ENCODE data around the gene CCDC122. TPM values are rescaled to one million over a fixed set of nuclear protein-coding genes. Genes with fewer than 3 reads are reported as not detected.

The CCDC122 gene
- total RNA-seq, 1 experiment from 2014 or later, result 10.5 TPM

DNA sequence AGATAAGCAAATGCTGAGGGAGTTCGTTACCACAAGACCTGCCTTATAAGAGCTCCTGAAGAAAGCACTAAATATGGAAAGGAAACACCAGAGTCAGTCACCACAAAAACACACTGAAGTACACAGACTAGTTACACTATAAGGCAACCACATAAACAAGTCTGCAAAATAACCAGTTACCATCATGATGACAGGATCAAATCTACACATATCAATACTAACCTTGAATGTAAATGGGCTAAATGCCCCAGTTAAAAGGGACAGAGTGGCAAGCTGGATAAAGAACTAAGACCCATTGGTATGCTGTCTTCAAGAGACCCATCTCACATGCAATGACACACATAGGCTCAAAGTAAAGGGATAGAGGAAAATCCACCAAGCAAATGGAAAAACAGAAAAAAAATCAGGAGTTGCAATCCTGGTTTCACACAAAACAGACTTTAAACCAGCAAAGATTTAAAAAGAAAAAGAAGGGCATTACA, 26.6 kb downstream of the CCDC122 start:
- no peak overlapping the region for H3K4me3 Mint-ChIP-seq
- H3K9me3 Mint-ChIP-seq, result peaks cover 63% of the 10 kb centered on the region
- ATAC-seq, result no peak
- CTCF ChIA-PET, result no interaction called here
- no peaks in the 10 kb centered on the region; the same call in none of the 2 replicates for H3K27me3 Mint-ChIP-seq (ENCODE audit: low read depth)
- POLR2A ChIA-PET, result no interaction called here
- H3K27ac Mint-ChIP-seq, result no peak overlapping the region
- TF ChIP-seq MXD4 (CRISPR knock-in tag; IDR thresholded peaks at IDR 0.05; ENCODE audit: borderline replicate concordance), result no peak
- TF ChIP-seq GTF2I (CRISPR knock-in tag; conservative IDR thresholded peaks at IDR 0.05), result no peak
- no peak for TF ChIP-seq KAT7 (CRISPR knock-in tag; IDR thresholded peaks at IDR 0.05; ENCODE audit: borderline replicate concordance)
- no peak for TF ChIP-seq GABPB1 (CRISPR knock-in tag; IDR thresholded peaks at IDR 0.05)
- no peak for TF ChIP-seq GRHL2 (CRISPR knock-in tag; IDR thresholded peaks at IDR 0.05; ENCODE audit: insufficient replicate concordance, severe bottlenecking)
- TF ChIP-seq, protein P1, sequence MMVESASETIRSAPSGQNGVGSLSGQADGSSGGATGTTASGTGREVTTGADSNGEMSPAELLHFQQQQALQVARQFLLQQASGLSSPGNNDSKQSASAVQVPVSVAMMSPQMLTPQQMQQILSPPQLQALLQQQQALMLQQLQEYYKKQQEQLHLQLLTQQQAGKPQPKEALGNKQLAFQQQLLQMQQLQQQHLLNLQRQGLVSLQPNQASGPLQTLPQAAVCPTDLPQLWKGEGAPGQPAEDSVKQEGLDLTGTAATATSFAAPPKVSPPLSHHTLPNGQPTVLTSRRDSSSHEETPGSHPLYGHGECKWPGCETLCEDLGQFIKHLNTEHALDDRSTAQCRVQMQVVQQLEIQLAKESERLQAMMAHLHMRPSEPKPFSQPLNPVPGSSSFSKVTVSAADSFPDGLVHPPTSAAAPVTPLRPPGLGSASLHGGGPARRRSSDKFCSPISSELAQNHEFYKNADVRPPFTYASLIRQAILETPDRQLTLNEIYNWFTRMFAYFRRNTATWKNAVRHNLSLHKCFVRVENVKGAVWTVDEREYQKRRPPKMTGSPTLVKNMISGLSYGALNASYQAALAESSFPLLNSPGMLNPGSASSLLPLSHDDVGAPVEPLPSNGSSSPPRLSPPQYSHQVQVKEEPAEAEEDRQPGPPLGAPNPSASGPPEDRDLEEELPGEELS (CRISPR knock-in tag; IDR thresholded peaks at IDR 0.05), result no peak
- no peak for TF ChIP-seq ZNF219 (CRISPR knock-in tag; IDR thresholded peaks at IDR 0.05; ENCODE audit: borderline replicate concordance)
- TF ChIP-seq, protein P2, sequence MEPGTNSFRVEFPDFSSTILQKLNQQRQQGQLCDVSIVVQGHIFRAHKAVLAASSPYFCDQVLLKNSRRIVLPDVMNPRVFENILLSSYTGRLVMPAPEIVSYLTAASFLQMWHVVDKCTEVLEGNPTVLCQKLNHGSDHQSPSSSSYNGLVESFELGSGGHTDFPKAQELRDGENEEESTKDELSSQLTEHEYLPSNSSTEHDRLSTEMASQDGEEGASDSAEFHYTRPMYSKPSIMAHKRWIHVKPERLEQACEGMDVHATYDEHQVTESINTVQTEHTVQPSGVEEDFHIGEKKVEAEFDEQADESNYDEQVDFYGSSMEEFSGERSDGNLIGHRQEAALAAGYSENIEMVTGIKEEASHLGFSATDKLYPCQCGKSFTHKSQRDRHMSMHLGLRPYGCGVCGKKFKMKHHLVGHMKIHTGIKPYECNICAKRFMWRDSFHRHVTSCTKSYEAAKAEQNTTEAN (CRISPR knock-in tag; IDR thresholded peaks at IDR 0.05), result no peak
- H3K36me3 Mint-ChIP-seq, result peaks cover 67% of the 10 kb centered on the region
- no peaks in the 10 kb centered on the region for H3K4me1 Mint-ChIP-seq
- no peak for DNase-seq (ENCODE audit: low spot score)

DNA sequence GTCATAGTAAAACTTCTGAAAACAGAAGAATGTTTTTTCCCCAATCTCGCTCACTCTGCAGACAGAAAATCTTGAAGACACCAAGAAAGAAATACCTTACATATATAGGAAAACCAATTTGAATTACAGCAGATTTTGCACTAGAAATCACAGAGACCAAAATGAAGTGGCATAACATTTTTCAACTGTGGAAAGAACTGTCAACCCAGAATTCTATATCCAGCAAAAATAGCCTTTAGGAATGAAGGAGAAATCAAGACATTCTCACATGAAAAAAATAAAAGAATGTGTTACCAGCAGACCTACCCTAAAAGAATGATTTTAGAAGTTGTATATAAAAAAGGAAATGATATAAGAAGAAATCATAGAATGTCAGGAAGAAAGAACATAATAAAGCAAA, 28.7 kb downstream of the CCDC122 start:
- ATAC-seq (no peak), DNase-seq (ENCODE audit: low spot score) (no peak)
- Mint-ChIP-seq H3K4me3 (no peak overlapping the region), H3K27me3 (ENCODE audit: low read depth) (no peaks in the 10 kb centered on the region; the same call in none of the 2 replicates), H3K27ac (no peak overlapping the region), H3K9me3 (peaks cover 61% of the 10 kb centered on the region), H3K36me3 (peaks cover 64% of the 10 kb centered on the region), H3K4me1 (no peaks in the 10 kb centered on the region)
- CTCF ChIA-PET, result no interaction called here
- POLR2A ChIA-PET, result no interaction called here
- TF ChIP-seq ZNF423 (CRISPR knock-in tag; IDR thresholded peaks at IDR 0.05) (no peak), ZNF121 (CRISPR knock-in tag; IDR thresholded peaks at IDR 0.05) (no peak), ZNF263 (CRISPR knock-in tag; IDR thresholded peaks at IDR 0.05; ENCODE audit: low read depth) (no peak), ZNF416 (CRISPR knock-in tag; IDR thresholded peaks at IDR 0.05) (no peak), EMX1 (CRISPR knock-in tag; IDR thresholded peaks at IDR 0.05) (no peak), ZNF219 (CRISPR knock-in tag; IDR thresholded peaks at IDR 0.05; ENCODE audit: borderline replicate concordance) (no peak), TCF7 (CRISPR knock-in tag; IDR thresholded peaks at IDR 0.05; ENCODE audit: low read depth) (no peak), ZNF138 (CRISPR knock-in tag; conservative IDR thresholded peaks at IDR 0.05) (no peak)
- TF ChIP-seq, protein P1 (CRISPR knock-in tag; IDR thresholded peaks at IDR 0.05), result no peak
- TF ChIP-seq, protein P3, sequence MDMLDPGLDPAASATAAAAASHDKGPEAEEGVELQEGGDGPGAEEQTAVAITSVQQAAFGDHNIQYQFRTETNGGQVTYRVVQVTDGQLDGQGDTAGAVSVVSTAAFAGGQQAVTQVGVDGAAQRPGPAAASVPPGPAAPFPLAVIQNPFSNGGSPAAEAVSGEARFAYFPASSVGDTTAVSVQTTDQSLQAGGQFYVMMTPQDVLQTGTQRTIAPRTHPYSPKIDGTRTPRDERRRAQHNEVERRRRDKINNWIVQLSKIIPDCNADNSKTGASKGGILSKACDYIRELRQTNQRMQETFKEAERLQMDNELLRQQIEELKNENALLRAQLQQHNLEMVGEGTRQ (CRISPR knock-in tag; IDR thresholded peaks at IDR 0.05), result no peak
- TF ChIP-seq, protein P4, sequence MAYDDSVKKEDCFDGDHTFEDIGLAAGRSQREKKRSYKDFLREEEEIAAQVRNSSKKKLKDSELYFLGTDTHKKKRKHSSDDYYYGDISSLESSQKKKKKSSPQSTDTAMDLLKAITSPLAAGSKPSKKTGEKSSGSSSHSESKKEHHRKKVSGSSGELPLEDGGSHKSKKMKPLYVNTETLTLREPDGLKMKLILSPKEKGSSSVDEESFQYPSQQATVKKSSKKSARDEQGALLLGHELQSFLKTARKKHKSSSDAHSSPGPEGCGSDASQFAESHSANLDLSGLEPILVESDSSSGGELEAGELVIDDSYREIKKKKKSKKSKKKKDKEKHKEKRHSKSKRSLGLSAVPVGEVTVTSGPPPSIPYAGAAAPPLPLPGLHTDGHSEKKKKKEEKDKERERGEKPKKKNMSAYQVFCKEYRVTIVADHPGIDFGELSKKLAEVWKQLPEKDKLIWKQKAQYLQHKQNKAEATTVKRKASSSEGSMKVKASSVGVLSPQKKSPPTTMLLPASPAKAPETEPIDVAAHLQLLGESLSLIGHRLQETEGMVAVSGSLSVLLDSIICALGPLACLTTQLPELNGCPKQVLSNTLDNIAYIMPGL (CRISPR knock-in tag; IDR thresholded peaks at IDR 0.05), result no peak
- TF ChIP-seq, protein P5, sequence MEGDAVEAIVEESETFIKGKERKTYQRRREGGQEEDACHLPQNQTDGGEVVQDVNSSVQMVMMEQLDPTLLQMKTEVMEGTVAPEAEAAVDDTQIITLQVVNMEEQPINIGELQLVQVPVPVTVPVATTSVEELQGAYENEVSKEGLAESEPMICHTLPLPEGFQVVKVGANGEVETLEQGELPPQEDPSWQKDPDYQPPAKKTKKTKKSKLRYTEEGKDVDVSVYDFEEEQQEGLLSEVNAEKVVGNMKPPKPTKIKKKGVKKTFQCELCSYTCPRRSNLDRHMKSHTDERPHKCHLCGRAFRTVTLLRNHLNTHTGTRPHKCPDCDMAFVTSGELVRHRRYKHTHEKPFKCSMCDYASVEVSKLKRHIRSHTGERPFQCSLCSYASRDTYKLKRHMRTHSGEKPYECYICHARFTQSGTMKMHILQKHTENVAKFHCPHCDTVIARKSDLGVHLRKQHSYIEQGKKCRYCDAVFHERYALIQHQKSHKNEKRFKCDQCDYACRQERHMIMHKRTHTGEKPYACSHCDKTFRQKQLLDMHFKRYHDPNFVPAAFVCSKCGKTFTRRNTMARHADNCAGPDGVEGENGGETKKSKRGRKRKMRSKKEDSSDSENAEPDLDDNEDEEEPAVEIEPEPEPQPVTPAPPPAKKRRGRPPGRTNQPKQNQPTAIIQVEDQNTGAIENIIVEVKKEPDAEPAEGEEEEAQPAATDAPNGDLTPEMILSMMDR (IDR thresholded peaks at IDR 0.05), result no peak
- TF ChIP-seq, protein P6, sequence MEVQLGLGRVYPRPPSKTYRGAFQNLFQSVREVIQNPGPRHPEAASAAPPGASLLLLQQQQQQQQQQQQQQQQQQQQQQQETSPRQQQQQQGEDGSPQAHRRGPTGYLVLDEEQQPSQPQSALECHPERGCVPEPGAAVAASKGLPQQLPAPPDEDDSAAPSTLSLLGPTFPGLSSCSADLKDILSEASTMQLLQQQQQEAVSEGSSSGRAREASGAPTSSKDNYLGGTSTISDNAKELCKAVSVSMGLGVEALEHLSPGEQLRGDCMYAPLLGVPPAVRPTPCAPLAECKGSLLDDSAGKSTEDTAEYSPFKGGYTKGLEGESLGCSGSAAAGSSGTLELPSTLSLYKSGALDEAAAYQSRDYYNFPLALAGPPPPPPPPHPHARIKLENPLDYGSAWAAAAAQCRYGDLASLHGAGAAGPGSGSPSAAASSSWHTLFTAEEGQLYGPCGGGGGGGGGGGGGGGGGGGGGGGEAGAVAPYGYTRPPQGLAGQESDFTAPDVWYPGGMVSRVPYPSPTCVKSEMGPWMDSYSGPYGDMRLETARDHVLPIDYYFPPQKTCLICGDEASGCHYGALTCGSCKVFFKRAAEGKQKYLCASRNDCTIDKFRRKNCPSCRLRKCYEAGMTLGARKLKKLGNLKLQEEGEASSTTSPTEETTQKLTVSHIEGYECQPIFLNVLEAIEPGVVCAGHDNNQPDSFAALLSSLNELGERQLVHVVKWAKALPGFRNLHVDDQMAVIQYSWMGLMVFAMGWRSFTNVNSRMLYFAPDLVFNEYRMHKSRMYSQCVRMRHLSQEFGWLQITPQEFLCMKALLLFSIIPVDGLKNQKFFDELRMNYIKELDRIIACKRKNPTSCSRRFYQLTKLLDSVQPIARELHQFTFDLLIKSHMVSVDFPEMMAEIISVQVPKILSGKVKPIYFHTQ (CRISPR knock-in tag; IDR thresholded peaks at IDR 0.05), result no peak

Data from WTC11 (cell line).